Dedifferentiated amniotic fluid mesenchymal stem cell (primary cell): ENCODE results near the gene TMEM190.
"Not testable (repeated sequence)": the region's sequence is repeated elsewhere in the genome, so short reads cannot be mapped to it uniquely, and the experiment has no call there.

Source experiments
- DNase-seq: peaks from one replicate; pipeline ENCODE4 v3.0.0-alpha.2; 2016; ENCODE audit errors: extremely low spot score

TMEM190 gene

GRCh38 chr19:55376241-55376933, at the start of gene TMEM190:
TSS of gene TMEM190 (plus strand) at chr19:55376826. CDS start at chr19:55376854, 28 bp downstream.
- no peak for DNase-seq

DNA sequence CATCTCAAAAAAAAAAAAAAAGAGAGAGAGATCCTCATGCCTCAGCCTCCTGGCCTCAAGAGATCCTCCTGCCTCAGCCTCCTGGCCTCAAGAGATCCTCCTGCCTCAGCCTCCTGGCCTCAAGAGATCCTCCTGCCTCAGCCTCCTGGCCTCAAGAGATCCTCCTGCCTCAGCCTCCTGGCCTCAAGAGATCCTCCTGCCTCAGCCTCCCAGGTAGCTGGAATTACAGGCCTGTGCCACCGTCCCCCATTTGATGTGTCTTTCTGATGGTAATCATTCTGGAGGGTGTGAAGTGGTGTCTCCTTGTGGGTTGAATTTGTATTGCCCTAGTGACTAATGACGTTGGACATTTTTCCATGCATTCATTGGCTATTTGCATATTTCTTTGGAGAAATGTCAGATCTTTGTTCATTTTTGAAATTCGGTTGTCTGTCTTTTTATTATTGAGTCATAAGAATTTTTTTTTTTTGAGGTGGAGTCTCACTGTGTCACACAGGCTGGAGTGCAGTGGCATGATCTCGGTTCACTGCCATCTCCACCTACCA, 47.8 kb upstream of the TMEM190 start:
- not testable (repeated sequence) for DNase-seq

- not testable (repeated sequence) for DNase-seq
These were observed 46.8 kb upstream of the TMEM190 start for GRCh38 chr19:55329791-55330190.

GRCh38 chr19:55333870-55334269, 42.8 kb upstream of the TMEM190 start:
- no peak for DNase-seq

DNA sequence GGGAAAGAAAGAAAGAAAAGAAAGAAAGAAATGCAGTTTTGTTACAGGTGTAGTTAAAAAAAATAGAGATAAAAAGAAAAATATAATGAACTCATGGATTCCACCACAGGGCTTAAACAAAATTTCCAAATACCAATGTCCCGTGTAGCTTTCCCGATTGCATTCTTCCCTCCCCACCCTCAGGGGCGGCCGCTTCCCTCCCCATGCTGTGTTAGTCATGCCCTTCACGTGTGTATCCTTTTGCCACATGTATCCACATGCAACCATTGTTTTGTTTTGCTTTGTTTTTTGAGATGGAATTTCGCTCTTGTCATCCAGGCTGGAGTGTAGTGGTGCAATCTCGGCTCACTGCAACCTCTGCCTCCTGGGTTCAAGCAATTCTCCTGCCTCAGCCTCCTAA, 40.5 kb upstream of the TMEM190 start:
- no peak for DNase-seq

DNA sequence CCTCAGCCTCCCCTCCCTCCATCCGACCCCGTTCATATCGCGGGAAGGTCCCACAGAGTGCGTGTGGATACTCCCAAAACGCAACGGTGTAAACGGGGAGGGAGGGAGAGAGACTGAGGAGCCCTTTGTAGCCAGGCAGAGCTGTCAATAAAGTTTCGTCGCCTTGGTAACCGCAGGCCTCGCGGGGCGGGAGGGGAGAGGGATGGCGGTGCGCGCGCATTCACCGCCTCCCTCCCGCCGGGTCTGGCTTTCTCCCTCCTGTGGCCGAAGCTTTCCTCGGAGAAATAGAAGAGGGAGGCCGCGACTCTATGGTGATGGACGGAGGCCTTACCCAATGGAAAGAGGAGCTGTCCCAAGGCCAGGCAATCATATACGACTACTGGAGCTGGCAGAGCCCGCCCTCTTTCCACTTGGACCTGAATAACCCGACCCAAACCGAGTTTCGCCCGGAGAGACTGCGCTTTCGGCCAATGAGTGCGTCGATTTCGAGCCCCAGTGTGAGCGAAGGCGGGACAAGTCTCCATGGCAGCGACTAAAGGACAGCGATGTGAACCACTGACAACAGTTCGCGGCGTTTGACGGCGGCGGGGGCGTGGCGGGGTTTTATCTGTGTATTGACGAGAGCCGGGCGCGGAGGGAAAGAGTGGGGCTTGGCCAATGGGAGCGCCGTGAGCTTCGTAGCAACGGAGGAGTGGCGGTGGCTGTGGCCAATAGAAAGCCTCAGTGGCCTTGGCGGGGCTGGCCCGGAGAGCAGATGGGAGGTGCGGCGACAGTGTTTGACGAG, 37.3 kb upstream of the TMEM190 start, which contains the start of gene KMT5C:
TSS of gene KMT5C (plus strand) at position 772 of the 784 bp plus-strand sequence. CDS start 2,061 bp downstream, outside the sequence.
- DNase-seq, result peak; percentile 100

GRCh38 chr19:55339889-55340783, 36.5 kb upstream of the TMEM190 start:
- DNase-seq, result no peak

DNA sequence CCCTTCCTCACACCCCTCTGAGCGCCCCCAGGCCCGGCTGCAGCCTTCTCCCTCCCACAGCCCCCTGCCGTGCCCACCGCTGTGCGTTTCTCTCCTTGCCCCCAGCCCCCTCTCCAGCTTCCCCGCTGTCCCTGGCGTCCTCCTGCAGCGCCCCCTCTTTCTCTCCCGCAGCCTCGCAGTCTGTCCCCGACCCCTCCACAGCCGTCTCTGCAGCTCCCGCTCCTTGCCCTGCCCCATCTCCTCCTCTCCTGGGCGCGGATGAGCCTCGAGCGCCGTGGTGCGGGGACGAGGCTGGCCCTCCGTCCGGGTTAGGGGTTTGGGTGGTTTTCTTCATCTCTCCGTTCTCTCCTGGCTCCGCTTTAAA, 35.9 kb upstream of the TMEM190 start:
- DNase-seq, result no peak

GRCh38 chr19:55341171-55341588, 35.4 kb upstream of the TMEM190 start:
- no peak for DNase-seq

- DNase-seq, result no peak
These were observed 34.8 kb upstream of the TMEM190 start for GRCh38 chr19:55341595-55342531.

DNA sequence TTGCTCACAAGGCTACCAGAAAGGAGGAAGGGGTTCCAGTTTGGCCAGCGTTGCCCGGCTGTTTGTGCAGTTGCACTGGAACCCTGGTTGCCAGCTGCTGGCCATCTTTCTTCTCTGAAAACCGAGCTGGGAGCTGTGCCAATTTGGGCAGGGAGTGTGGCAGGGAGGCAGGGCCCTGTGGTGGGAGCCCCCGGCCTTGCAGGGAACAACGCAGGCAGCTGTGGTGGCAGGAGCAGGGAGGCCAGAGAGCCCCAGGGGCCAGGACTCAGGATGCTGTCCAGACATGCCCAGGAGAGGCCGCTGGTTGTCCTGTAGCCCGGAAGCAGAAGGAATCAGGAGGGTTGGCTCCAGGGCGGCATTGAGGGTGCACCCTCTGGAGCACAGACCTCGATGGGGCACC, 32.2 kb upstream of the TMEM190 start:
- DNase-seq, result no peak

GRCh38 chr19:55345101-55345817, 31.4 kb upstream of the TMEM190 start:
- no peak for DNase-seq

- DNase-seq, result no peak
These were observed 30.6 kb upstream of the TMEM190 start for GRCh38 chr19:55345818-55346724.

- no peak for DNase-seq
These were observed 29.7 kb upstream of the TMEM190 start for GRCh38 chr19:55346725-55347441.

DNA sequence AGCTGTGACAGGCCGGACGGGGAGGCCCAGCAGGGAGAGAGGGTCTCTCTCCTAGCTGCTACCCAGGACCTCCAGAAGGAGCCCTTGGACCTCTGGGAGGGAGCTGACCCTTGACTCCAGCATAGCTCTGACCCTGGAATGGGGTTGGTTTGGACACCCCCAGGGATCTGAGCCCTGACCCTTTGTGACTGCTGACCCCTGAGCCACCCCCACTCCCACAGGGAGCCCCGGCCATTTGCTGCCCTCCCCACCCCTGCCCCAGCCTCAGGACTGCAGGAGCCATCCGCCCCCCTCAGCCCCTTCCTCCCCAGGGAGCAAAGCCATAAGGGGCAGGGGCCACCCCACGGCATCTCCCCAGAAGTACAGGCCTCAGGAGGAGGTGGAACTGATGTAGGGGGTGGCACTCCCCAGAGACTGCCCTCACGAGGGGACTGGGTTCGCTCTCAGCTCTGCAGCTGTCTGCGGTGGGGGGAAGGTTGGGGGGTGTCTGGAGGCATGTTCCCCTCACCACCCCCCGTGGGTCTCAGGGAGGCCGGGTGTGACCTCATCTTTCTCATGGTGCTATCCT, 29.1 kb upstream of the TMEM190 start:
- no peak for DNase-seq

GRCh38 chr19:55348317-55349034, 28.1 kb upstream of the TMEM190 start:
- DNase-seq, result no peak

GRCh38 chr19:55350620-55351315, 25.9 kb upstream of the TMEM190 start:
- DNase-seq, result no peak
